WTC11 (cell line): ENCODE data around the gene EFCAB14. TPM values are rescaled to one million over a fixed set of nuclear protein-coding genes. Genes with fewer than 3 reads are reported as not detected.

Experiments
- ATAC-seq: fragments of 200-7000 bp; cut with Tn5 transposase; 2 replicates; pipeline ENCODE4 v1.10.0; 2021; ENCODE audit warnings: mild to moderate bottlenecking, moderate library complexity
- CTCF ChIA-PET: fragments of 300-600 bp; sonication (Branson Sonifier 250); formaldehyde crosslinking; loops from one replicate; lab custom pipeline; 2021; ENCODE audit warnings: antibody characterized with exemption; lab: Charles Lee
- POLR2A ChIA-PET: fragments of 350-600 bp; sonication (Branson Sonifier 250); formaldehyde crosslinking; loops from one replicate; lab custom pipeline; 2021; ENCODE audit warnings: antibody characterized with exemption; lab: Charles Lee
- DNase-seq: peaks from one replicate; pipeline ENCODE4 v3.0.0; 2021; ENCODE audit warnings: low spot score
- H3K27ac Mint-ChIP-seq: 2 replicates; pipeline ENCODE4 v1.8.0; 2021; ENCODE audit warnings: mixed read lengths
- H3K27me3 Mint-ChIP-seq: 2 replicates; pipeline ENCODE4 v1.8.0; 2021; ENCODE audit warnings: low read depth, mild to moderate bottlenecking, moderate library complexity, mixed read lengths
- H3K36me3 Mint-ChIP-seq: 2 replicates; pipeline ENCODE4 v1.8.0; 2021; ENCODE audit warnings: mixed read lengths
- H3K4me1 Mint-ChIP-seq: 2 replicates; pipeline ENCODE4 v1.8.0; 2022; ENCODE audit warnings: mixed read lengths
- H3K4me3 Mint-ChIP-seq: 2 replicates; pipeline ENCODE4 v1.8.0; 2021; ENCODE audit warnings: mild to moderate bottlenecking, moderate library complexity, mixed read lengths
- H3K9me3 Mint-ChIP-seq: 2 replicates; pipeline ENCODE4 v1.8.0; 2021; ENCODE audit warnings: mixed read lengths
- ATF3 ChIP-seq: sonication (generic); formaldehyde crosslinking; conservative IDR thresholded peaks from 2 replicates; pipeline ENCODE4 v1.8.1; 2022; ENCODE audit warnings: mild to moderate bottlenecking, missing genetic modification reagents
- CBFB ChIP-seq: sonication (generic); formaldehyde crosslinking; IDR thresholded peaks from 2 replicates; pipeline ENCODE4 v1.8.1; 2022; ENCODE audit warnings: mild to moderate bottlenecking, low read depth, missing genetic modification reagents
- ELF4 ChIP-seq: sonication (generic); formaldehyde crosslinking; IDR thresholded peaks from 2 replicates; pipeline ENCODE4 v1.8.1; 2022; ENCODE audit warnings: low read depth, mild to moderate bottlenecking, moderate library complexity, missing genetic modification reagents
- FOXK1 ChIP-seq: sonication (generic); formaldehyde crosslinking; IDR thresholded peaks from 2 replicates; pipeline ENCODE4 v1.8.0; 2022; ENCODE audit warnings: mild to moderate bottlenecking, moderate library complexity, missing genetic modification reagents
- GABPB1 ChIP-seq: sonication (generic); formaldehyde crosslinking; IDR thresholded peaks from 2 replicates; pipeline ENCODE4 v1.8.1; 2023; ENCODE audit warnings: mild to moderate bottlenecking, missing genetic modification reagents
- GTF2I ChIP-seq: fragments of 250-450 bp; sonication (Bioruptor Pico); conservative IDR thresholded peaks from 2 replicates; pipeline ENCODE4 v1.4.0; 2021; ENCODE audit warnings: mild to moderate bottlenecking
- IRF1 ChIP-seq: sonication (generic); formaldehyde crosslinking; IDR thresholded peaks from 2 replicates; pipeline ENCODE4 v1.8.0; 2023; ENCODE audit warnings: missing genetic modification reagents
- MAX ChIP-seq: sonication (generic); formaldehyde crosslinking; IDR thresholded peaks from 2 replicates; pipeline ENCODE4 v1.8.0; 2022; ENCODE audit warnings: mild to moderate bottlenecking, missing genetic modification reagents
- MXD4 ChIP-seq: fragments of 250-450 bp; sonication (Bioruptor Pico); IDR thresholded peaks from 2 replicates; pipeline ENCODE4 v1.8.0; 2021; ENCODE audit warnings: mild to moderate bottlenecking, moderate library complexity, borderline replicate concordance
- MYBL2 ChIP-seq: sonication (generic); formaldehyde crosslinking; IDR thresholded peaks from 2 replicates; pipeline ENCODE4 v1.8.1; 2023; ENCODE audit warnings: mild to moderate bottlenecking, moderate library complexity, missing genetic modification reagents
- NFE2L1 ChIP-seq: sonication (generic); formaldehyde crosslinking; IDR thresholded peaks from 2 replicates; pipeline ENCODE4 v1.8.1; 2023; ENCODE audit warnings: missing genetic modification reagents
- NFYB ChIP-seq: sonication (generic); formaldehyde crosslinking; conservative IDR thresholded peaks from 2 replicates; pipeline ENCODE4 v1.8.0; 2022; ENCODE audit warnings: low read depth, missing genetic modification reagents
- SMAD3 ChIP-seq: sonication (generic); formaldehyde crosslinking; IDR thresholded peaks from 2 replicates; pipeline ENCODE4 v1.8.0; 2022; ENCODE audit warnings: missing genetic modification reagents, mild to moderate bottlenecking, borderline replicate concordance
- SMAD4 ChIP-seq: sonication (generic); formaldehyde crosslinking; IDR thresholded peaks from 2 replicates; pipeline ENCODE4 v1.8.0; 2022; ENCODE audit warnings: mild to moderate bottlenecking, missing genetic modification reagents
- TEAD1 ChIP-seq: sonication (generic); formaldehyde crosslinking; IDR thresholded peaks from 2 replicates; pipeline ENCODE4 v1.8.0; 2022; ENCODE audit warnings: mild to moderate bottlenecking, missing genetic modification reagents
- TP53 ChIP-seq: sonication (generic); formaldehyde crosslinking; IDR thresholded peaks from 2 replicates; pipeline ENCODE4 v1.8.1; 2023; ENCODE audit warnings: mild to moderate bottlenecking, missing genetic modification reagents
- ZNF281 ChIP-seq: sonication (generic); formaldehyde crosslinking; IDR thresholded peaks from 2 replicates; pipeline ENCODE4 v1.8.0; 2023; ENCODE audit warnings: mild to moderate bottlenecking, missing genetic modification reagents
- ZNF423 ChIP-seq: fragments of 250-450 bp; sonication (Bioruptor Pico); IDR thresholded peaks from 2 replicates; pipeline ENCODE4 v2.1.2; 2022; ENCODE audit warnings: mild to moderate bottlenecking, moderate library complexity
- ZNF425 ChIP-seq: fragments of 250-450 bp; sonication (Bioruptor Pico); conservative IDR thresholded peaks from 2 replicates; pipeline ENCODE4 v1.9.0; 2021; ENCODE audit warnings: mild to moderate bottlenecking
- ZSCAN18 ChIP-seq: fragments of 250-450 bp; sonication (Bioruptor Pico); IDR thresholded peaks from 2 replicates; pipeline ENCODE4 v2.1.2; 2022; ENCODE audit warnings: mild to moderate bottlenecking, moderate library complexity
- total RNA-seq: library from RNA; stranded (reverse); gene quantifications from 3 replicates; pipeline ENCODE4 v1.2.3, GENCODE V29; 2021

The EFCAB14 gene
- total RNA-seq, 1 experiment from 2014 or later: 46.2 TPM

GRCh38 chr1:46646844-46647243 is 72.1 kb downstream of the EFCAB14 start:
- TF ChIP-seq ZNF281 (CRISPR knock-in tag): no peak
- no peak for TF ChIP-seq SMAD4 (CRISPR knock-in tag)
- TF ChIP-seq, all 79 proteins: peak for 0
- ChIA-PET POLR2A (no interaction called here), CTCF (no interaction called here)
- ATAC-seq: no peak
- no peaks in the 10 kb centered on the region for H3K27me3 Mint-ChIP-seq
- no peaks in the 10 kb centered on the region for H3K4me1 Mint-ChIP-seq
- H3K4me3 Mint-ChIP-seq: no peak overlapping the region
- peaks cover 42% of the 10 kb centered on the region for H3K36me3 Mint-ChIP-seq
- no peak overlapping the region for H3K27ac Mint-ChIP-seq
- H3K9me3 Mint-ChIP-seq: peaks cover 23% of the 10 kb centered on the region
- no peak for DNase-seq

- Mint-ChIP-seq H3K27me3 (no peaks in the 10 kb centered on the region), H3K9me3 (peaks cover 23% of the 10 kb centered on the region), H3K4me1 (no peaks in the 10 kb centered on the region), H3K27ac (no peak overlapping the region), H3K4me3 (no peak overlapping the region), H3K36me3 (peaks cover 37% of the 10 kb centered on the region)
- POLR2A ChIA-PET: no interaction called here
- CTCF ChIA-PET: interaction anchor here (1.0 kb wide), 1 partner anchor 24 kb away, joined by 3 read pairs; no protein-coding TSS in a partner anchor
- DNase-seq: no peak
- ATAC-seq: no peak
- TF ChIP-seq FOXK1 (CRISPR knock-in tag): no peak
- no peak for TF ChIP-seq ATF3
- no peak for TF ChIP-seq MXD4
- no peak for TF ChIP-seq MYBL2 (CRISPR knock-in tag)
- no peak for TF ChIP-seq NFYB
- TF ChIP-seq IRF1 (CRISPR knock-in tag): no peak
- TF ChIP-seq TP53 (CRISPR knock-in tag): no peak
- TF ChIP-seq NFE2L1 (CRISPR knock-in tag): no peak
- no peak for TF ChIP-seq ZSCAN18 (CRISPR knock-in tag)
- TF ChIP-seq GABPB1 (CRISPR knock-in tag): no peak
- TF ChIP-seq SMAD3 (CRISPR knock-in tag): no peak
- TF ChIP-seq ELF4 (CRISPR knock-in tag): no peak
- no peak for TF ChIP-seq ZNF423
Measured at GRCh38 chr1:46646331-46646730, 72.6 kb downstream of the EFCAB14 start.

GRCh38 chr1:46645815-46646214 is 73.1 kb downstream of the EFCAB14 start:
- POLR2A ChIA-PET: no interaction called here
- Mint-ChIP-seq H3K9me3 (peaks cover 23% of the 10 kb centered on the region), H3K4me3 (no peak overlapping the region), H3K4me1 (no peaks in the 10 kb centered on the region), H3K27ac (no peak overlapping the region), H3K27me3 (no peaks in the 10 kb centered on the region), H3K36me3 (peaks cover 33% of the 10 kb centered on the region)
- TF ChIP-seq GTF2I (CRISPR knock-in tag) (no peak), ELF4 (CRISPR knock-in tag) (no peak), ZNF425 (no peak), CBFB (CRISPR knock-in tag) (no peak), MAX (no peak), TEAD1 (CRISPR knock-in tag) (no peak)
- DNase-seq: no peak
- ATAC-seq: no peak
- CTCF ChIA-PET: interaction anchor here (1.0 kb wide), 1 partner anchor 24 kb away, joined by 3 read pairs; no protein-coding TSS in a partner anchor
